UCSD-AML1 (cell line): ENCODE data around the gene PIK3R3.
"Not testable (repeated sequence)": the region's sequence is repeated elsewhere in the genome, so short reads cannot be mapped to it uniquely, and the experiment has no call there.

Experiments
- DNase-seq: peaks from one replicate; lab custom pipeline; 2025; ENCODE audit not compliant: unreplicated experiment; lab: John Stamatoyannopoulos, UW

The PIK3R3 gene

GRCh38 chr1:46113948-46114347, 18.5 kb downstream of the PIK3R3 start:
- DNase-seq: no peak

GRCh38 chr1:46112108-46112507, 20.3 kb downstream of the PIK3R3 start:
- DNase-seq: no peak

GRCh38 chr1:46110521-46110920, 21.9 kb downstream of the PIK3R3 start:
- no peak for DNase-seq

GRCh38 chr1:46102769-46103476, 29.5 kb downstream of the PIK3R3 start:
- DNase-seq: no peak

GRCh38 chr1:46099215-46099614, 33.2 kb downstream of the PIK3R3 start:
- DNase-seq: no peak

- DNase-seq: no peak
These were observed 34.3 kb downstream of the PIK3R3 start for GRCh38 chr1:46098027-46098712.

GRCh38 chr1:46097149-46097472, 35.3 kb downstream of the PIK3R3 start:
- DNase-seq: no peak

- DNase-seq: no peak
These were observed 35.9 kb downstream of the PIK3R3 start for GRCh38 chr1:46096269-46097148.

GRCh38 chr1:46095110-46095509, 37.3 kb downstream of the PIK3R3 start:
- not testable (repeated sequence) for DNase-seq

GRCh38 chr1:46094471-46095005, 37.9 kb downstream of the PIK3R3 start:
- no peak for DNase-seq

GRCh38 chr1:46093832-46094231, 38.6 kb downstream of the PIK3R3 start:
- DNase-seq: not testable (repeated sequence)

- no peak for DNase-seq
These were observed 44.5 kb downstream of the PIK3R3 start for GRCh38 chr1:46087891-46088290.

- DNase-seq: no peak
These were observed 45.9 kb downstream of the PIK3R3 start for GRCh38 chr1:46086576-46086975.

GRCh38 chr1:46084553-46085451, 47.6 kb downstream of the PIK3R3 start:
- no peak for DNase-seq

GRCh38 chr1:46083579-46083978, 48.9 kb downstream of the PIK3R3 start:
- no peak for DNase-seq

GRCh38 chr1:46081619-46082018, 50.8 kb downstream of the PIK3R3 start:
- no peak for DNase-seq

- no peak for DNase-seq
These were observed 51.2 kb downstream of the PIK3R3 start for GRCh38 chr1:46081206-46081605.

- DNase-seq: no peak
These were observed 52.2 kb downstream of the PIK3R3 start for GRCh38 chr1:46080257-46080656.

- no peak for DNase-seq
These were observed 54.8 kb downstream of the PIK3R3 start for GRCh38 chr1:46077644-46078043.

- no peak for DNase-seq
These were observed 56.1 kb downstream of the PIK3R3 start for GRCh38 chr1:46076343-46076742.

GRCh38 chr1:46072975-46073374, 59.5 kb downstream of the PIK3R3 start:
- no peak for DNase-seq
